Stimulated activated CD8-positive, alpha-beta memory T cell treated with anti-CD3 and anti-CD28 coated beads, Interleukin-4, amount 100 ng/mL, for 24 hours (primary cell): ENCODE data around the gene GLRX.

Experiments
- DNase-seq: peaks from one replicate; pipeline ENCODE4 v3.0.0-alpha.2; 2020; ENCODE audit warnings: low read depth

The GLRX gene, protein sequence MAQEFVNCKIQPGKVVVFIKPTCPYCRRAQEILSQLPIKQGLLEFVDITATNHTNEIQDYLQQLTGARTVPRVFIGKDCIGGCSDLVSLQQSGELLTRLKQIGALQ

GRCh38 chr5:95822542-95823181 lies at the start of gene GLRX:
TSS of gene GLRX (minus strand) at chr5:95822726. CDS start at chr5:95822662, 64 bp downstream.
- DNase-seq: no peak

DNA sequence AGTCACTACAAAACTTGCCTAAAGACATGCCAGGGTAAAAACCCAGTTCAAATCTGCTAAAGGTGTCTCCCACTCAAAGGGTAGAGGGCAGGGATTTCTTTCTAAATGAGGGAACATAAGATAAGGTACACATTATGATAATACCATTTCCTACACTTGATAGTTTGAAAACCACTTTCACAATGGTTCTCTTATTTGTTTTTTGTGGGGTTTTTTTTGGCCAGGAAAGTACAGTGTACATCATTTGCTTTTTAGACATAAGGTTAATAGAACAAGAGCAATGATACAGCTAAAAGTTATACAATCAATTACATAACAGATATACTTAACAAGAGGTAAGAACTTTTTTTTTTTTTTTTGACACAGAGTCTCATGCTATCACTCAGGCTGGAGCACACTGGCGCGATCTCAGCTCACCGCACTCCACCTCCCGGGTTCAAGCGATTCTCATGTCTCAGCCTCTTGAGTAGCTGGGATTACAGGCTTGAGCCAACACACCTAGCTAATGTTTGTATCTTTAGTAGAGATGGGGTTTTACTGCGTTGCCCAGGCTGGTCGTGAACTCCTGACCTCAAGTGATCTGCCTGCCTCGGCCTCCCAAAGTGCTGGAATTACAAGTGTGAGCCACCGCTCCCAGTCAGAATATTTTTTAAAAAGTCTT lies 48.8 kb upstream of the GLRX start:
- no peak for DNase-seq

DNA sequence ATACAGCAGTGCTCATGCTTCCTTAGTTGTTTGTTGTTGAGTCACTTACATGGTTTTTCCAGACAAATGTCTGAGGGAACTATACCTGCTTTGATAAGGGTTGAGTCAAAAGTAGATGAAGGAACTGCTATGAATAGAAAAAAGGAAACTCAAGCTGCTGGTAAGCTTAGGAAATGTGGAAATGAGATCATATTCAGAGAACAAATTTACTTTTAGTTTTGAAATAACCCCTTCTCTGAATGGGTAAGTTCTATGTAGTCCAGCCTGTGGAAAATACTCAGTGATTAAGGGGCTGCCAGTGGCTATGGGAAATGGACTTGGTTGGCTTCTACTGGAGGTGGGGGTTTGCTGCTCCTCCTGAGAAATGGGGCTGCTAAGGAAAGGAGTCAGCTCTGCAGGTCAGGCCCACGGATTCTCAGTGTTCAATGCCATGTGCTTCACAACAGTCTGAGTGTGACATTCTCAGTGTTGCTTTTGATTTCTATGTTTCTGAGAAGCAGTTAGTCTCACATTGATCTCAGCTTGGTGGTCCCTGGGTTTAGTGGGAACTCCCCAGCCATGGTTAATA lies 47.7 kb upstream of the GLRX start:
- DNase-seq: peak; percentile 29

DNA sequence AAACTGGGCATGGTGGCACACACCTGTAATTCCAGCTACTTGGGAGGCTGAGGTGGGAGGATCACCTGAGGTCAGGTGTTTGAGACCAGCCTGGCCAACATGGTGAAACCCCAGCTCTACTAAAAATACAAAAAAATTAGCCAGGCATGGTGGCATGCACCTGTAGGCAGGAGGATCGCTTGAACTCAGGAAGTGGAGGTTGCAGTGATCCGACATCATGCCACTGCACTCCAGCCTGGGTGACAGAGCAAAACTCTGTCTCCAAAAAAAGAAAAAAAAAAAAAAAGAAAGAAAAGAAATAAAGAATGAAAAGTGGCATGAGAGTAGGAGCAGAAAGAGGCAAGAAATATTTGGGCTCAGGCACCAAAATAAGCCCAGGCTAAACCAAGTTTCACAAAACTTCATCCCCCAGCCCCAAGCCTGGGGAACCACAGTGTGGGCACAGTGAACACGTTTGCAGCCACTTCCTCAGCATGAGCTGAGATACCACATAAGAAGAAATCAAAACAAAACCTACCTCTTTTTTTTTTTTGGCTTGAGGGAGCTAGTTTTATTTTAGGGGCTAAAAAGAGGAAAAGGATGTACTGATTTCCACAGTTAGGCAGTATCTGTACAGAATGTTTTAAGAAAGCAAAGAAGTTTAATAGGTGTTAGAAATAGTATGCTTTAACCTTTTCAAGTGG lies 46.8 kb upstream of the GLRX start:
- DNase-seq: peak; percentile 31

DNA sequence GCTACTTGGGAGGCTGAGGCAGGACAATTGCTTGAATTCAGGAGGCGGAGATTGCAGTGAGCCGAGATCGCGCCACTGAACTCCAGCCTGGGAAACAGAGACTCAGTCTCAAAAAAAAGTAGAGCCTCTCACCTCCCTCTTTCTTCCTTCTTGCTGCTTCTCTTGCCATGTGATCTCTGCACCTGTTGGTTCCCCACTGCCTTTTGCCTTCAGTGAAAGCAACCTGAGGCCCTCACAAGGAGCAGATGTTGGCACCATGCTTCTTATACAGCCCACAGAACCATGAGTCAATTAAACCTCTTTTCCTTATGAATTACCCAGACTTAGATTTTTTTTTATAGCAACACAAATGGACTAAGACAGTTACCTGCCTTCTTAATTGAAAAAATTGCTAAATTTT lies 45.6 kb upstream of the GLRX start:
- DNase-seq: no peak

DNA sequence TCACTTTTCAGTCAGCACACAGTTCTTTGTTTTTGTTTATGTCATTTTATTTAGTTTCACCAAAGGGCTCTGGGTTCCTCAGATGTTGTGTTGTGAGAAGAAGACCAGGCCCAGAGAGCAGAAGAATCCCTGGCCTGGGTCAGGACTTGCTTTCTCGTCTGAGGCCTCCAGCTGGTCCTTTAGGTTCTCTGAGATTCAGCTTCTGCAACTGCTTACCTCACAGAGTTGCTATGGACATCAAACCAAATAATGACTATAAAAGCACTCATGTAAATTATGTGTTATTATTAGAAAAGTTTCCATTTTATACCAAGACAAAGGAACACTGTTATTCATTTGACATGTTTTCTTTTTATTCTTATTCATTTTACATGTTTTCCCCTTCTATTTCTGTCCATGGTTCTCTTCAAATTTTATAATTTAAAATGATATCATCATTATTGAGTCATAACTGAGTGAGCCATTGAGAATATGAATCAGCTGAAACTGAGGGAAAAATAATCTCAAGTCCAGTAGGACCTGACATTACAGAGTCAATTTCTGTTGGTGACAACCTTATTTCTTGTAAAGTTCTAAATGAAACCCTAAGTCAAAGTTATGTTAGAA lies 44.0 kb upstream of the GLRX start:
- DNase-seq: no peak

- no peak for DNase-seq
Measured at GRCh38 chr5:95864944-95865504, 42.5 kb upstream of the GLRX start.

GRCh38 chr5:95864456-95864855 lies 41.9 kb upstream of the GLRX start:
- DNase-seq: no peak

GRCh38 chr5:95863383-95863757 lies 40.8 kb upstream of the GLRX start:
- no peak for DNase-seq

DNA sequence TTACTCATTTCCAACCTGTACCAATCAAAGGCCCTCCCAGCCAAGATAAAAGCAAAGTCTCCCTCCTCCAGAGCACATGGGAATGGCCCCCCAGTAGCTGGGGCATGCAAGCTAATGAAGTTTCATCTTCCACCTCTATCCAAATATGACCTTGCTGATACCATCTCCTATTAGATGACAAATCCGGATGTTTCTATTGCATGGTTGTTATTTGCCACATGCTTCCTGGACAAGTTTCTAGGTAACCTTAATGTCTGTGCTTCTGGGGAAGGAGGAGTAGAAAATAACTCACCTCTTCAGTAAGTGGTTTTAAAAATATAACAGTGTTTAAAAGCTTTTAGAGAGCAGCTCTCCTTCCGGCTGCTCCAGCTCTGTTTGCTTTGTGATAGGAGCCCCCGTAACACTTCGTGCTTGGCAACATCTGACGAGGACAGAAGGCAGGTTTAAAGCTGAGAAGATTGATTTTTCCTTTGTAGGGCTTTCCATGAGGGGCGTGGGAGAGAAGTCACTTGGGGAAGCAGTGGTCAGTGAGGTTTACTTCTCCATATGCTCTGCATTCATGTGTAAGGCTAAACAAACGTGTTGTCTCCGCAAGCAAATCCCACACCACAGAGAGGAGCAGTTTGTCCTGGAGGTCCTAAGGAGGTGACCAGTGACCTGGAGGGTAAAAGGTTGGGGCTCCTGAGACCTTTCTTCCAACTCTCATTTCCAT lies 40.3 kb upstream of the GLRX start:
- DNase-seq: no peak

DNA sequence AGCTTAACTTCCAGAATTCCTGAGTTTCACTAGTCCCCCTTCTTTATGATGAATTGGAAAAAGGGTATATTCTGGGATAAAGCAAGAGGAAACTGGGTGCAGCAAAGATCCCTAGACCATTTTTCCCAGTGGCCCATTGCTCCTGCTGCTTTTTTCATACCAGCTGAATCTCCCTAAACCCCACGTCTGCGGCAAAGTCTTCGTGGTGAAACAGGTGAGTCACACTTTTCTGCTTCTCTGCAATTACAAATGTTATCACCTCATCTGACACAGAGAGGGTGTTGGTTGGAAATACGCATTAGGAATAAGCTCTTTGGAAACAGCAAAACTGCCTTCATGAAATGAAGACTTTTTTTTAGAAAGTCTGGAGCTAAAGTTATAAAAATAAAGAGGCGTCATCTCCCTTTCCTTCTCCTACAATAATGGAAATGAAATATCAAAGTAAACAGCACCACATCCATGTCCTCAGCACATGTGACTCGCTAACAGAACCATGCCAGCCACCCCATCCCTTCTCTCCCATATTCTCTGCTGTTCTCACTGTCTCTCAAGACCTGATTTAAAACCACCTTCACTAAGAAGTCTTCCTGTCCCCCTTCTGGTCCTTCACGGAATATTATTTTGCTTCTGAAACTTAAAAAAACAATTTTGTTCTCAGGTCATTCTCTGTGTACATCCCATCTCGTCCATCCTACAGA lies 39.5 kb upstream of the GLRX start:
- DNase-seq: no peak

DNA sequence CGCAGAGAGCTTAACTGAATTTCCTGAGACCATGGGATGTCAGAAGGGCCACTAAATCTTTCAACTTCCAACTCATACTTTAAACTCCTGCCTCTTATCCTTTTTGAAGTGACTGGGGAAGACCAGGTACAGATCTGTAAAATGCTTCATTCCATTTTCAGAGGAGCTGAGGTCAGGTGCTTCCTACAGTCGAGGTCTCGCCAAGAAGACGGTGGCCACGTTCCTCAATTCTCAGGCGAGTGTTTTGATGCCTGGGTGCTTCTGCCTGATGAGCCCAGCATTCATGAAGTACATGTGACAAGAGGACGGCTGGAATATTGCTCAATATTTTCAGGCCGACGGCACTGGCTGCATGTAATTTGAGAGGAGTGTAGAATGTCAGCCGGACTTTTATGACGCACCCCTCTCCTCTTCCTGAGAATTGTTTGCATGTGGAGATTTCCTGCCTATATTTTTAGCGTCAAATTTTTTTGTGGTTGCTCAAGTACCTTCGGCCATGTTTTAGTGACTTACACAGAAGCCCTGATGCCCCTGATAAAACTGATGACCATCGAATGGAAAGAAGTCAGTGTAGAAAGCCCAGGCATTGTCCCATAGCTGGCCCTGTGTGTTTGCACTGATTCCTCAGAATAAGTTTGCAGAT lies 38.8 kb upstream of the GLRX start:
- no peak for DNase-seq

DNA sequence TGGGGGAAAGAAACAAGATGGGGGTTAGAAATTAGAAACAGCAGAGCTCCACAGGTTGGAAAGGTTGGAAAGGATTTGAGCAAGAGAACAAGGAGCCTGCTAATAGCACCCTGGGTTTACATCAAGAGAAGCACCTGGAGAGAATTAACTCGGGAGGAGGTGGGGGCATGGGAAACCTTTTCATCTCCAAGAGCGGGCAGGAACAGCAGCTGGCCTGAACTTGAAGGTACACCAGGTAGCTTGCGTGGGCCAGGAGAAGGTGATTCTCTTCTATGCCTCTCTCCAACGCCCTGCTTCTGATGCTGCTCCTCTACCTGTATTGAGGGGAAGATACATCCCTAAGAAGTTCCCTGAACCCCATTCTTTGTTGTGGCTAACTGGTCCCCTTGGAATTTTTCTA lies 37.1 kb upstream of the GLRX start:
- no peak for DNase-seq

GRCh38 chr5:95858661-95859595 lies 36.4 kb upstream of the GLRX start:
- DNase-seq: peak; percentile 88

DNA sequence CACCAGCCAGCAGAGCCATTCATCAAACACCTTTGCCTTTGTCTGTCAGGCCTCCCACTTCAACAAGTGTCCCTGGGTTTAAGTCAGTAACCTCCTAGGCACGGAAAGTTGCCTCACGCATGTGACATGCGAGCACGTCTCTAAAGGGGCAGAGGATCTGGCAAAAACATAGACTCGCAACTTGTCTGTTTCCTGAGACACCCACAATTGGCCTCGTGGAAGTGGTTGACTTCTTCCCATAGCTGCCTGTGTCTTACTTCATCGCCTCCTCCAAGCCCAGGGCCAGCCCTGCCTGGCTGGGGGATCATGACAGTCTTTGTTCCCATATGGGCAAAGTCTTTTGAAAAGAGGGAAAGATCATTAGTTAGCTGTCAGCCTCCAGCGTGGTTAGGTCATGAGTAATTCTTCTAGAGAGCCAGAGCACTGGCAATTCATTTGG lies 35.5 kb upstream of the GLRX start:
- DNase-seq: no peak

DNA sequence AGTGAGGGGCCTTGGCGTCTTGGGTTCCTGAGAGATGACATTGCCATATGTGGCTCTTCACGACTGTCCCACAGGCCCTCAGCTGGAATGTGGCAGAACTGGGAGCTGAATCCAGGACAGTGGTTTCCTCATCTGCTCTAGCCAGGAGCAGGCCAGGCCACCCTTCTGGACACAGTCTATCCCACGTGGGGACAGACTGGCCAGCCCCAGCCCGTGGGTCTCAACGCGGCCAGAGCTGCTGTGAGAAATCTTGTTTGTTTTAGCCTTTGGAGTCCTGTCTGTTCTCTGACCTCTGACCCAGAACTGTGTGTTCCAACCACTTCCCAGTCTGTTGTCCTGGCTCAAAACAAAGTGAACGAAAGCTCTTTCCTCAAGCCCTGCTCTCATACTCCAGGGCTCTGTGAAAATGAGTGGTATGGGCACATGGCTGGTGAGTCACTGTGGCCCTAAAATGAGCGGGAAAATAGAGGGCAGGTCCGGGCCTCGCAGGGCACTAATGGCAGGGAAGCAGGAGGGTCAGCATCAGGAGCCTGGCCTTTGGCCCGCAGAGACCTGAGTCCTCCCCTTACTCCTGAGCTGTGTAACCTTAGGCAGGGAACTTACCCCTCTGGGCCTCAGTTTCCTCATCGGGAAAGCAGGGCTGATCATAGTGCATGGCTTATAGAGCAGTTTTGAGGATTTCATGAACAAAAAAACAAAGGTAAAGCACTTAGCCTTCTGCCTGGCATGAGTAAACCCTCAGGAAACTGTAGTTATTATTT lies 34.8 kb upstream of the GLRX start:
- no peak for DNase-seq

GRCh38 chr5:95856501-95856981 lies 34.0 kb upstream of the GLRX start:
- DNase-seq: no peak

GRCh38 chr5:95853490-95853889 lies 31.0 kb upstream of the GLRX start:
- DNase-seq: no peak
